GM23338 (cell line): ENCODE results near the gene MBL2. TPM values are rescaled to one million over a fixed set of nuclear protein-coding genes. Genes with fewer than 3 reads are reported as not detected.

Experiments
- ATAC-seq: fragments of 200-7000 bp; cut with Tn5 transposase; 3 replicates; pipeline ENCODE4 v1.9.1; 2020
- DNase-seq: peaks from one replicate; pipeline ENCODE4 v3.0.0-alpha.2; 2015; ENCODE audit warnings: low spot score
- H2AFZ ChIP-seq: fragments of 200-600 bp; sonication (generic); 2 replicates; pipeline ENCODE4 v1.8.0; 2016; ENCODE audit warnings: antibody characterized with exemption, mild to moderate bottlenecking, moderate library complexity
- H3F3A ChIP-seq: fragments of 200-600 bp; sonication (generic); replicated peaks from 2 replicates; pipeline ENCODE4 v1.8.0; 2017; ENCODE audit warnings: antibody characterized with exemption, mixed run types, low read depth
- H3K27ac ChIP-seq: fragments of 200-600 bp; sonication (generic); 2 replicates; pipeline ENCODE4 v1.6.1; 2016; ENCODE audit warnings: low read depth
- H3K27me3 ChIP-seq: fragments of 200-600 bp; sonication (generic); 2 replicates; pipeline ENCODE4 v1.8.0; 2016; ENCODE audit warnings: mild to moderate bottlenecking, mixed run types, moderate library complexity; ENCODE audit not compliant: insufficient read depth
- H3K36me3 ChIP-seq: fragments of 200-600 bp; sonication (generic); 2 replicates; pipeline ENCODE4 v1.8.0; 2016; ENCODE audit warnings: mild to moderate bottlenecking; ENCODE audit not compliant: insufficient read depth
- H3K4me1 ChIP-seq: fragments of 200-600 bp; sonication (generic); 2 replicates; pipeline ENCODE4 v1.8.0; 2016; ENCODE audit warnings: mild to moderate bottlenecking, moderate library complexity; ENCODE audit not compliant: insufficient read depth
- H3K4me2 ChIP-seq: fragments of 200-600 bp; sonication (generic); 2 replicates; pipeline ENCODE4 v1.7.1; 2017; ENCODE audit warnings: mixed run types
- H3K4me3 ChIP-seq: fragments of 200-600 bp; sonication (generic); 2 replicates; pipeline ENCODE4 v1.6.1; 2016; ENCODE audit warnings: mixed run types
- H3K79me2 ChIP-seq: fragments of 200-600 bp; sonication (generic); replicated peaks from 2 replicates; pipeline ENCODE4 v1.8.0; 2017; ENCODE audit warnings: mild to moderate bottlenecking; ENCODE audit not compliant: insufficient read depth
- H3K9me2 ChIP-seq: fragments of 200-600 bp; sonication (generic); 2 replicates; pipeline ENCODE4 v1.8.0; 2017; ENCODE audit not compliant: insufficient read depth
- H4K20me1 ChIP-seq: fragments of 200-600 bp; sonication (generic); replicated peaks from 2 replicates; pipeline ENCODE4 v1.8.0; 2017; ENCODE audit warnings: mild to moderate bottlenecking; ENCODE audit not compliant: insufficient read depth
- H3K27ac Mint-ChIP-seq: 2 replicates; pipeline ENCODE4 v1.8.0; 2020; ENCODE audit warnings: inconsistent platforms, mild to moderate bottlenecking, moderate library complexity, mixed read lengths
- H3K27me3 Mint-ChIP-seq: 3 replicates; pipeline ENCODE4 v1.8.0; 2022; ENCODE audit warnings: low read depth, mild to moderate bottlenecking, moderate library complexity, mixed read lengths, inconsistent platforms; ENCODE audit not compliant: insufficient read depth, poor library complexity
- H3K36me3 Mint-ChIP-seq: 3 replicates; pipeline ENCODE4 v1.8.0; 2021; ENCODE audit warnings: low read depth, mild to moderate bottlenecking, inconsistent platforms, moderate library complexity, mixed read lengths
- H3K4me1 Mint-ChIP-seq: 3 replicates; pipeline ENCODE4 v1.8.0; 2020; ENCODE audit warnings: mild to moderate bottlenecking, inconsistent platforms, mixed read lengths
- H3K4me3 Mint-ChIP-seq: 3 replicates; pipeline ENCODE4 v1.8.0; 2021; ENCODE audit warnings: moderate library complexity, mild to moderate bottlenecking, inconsistent platforms, mixed read lengths
- H3K9me3 Mint-ChIP-seq: 3 replicates; pipeline ENCODE4 v1.8.0; 2020; ENCODE audit warnings: moderate library complexity, mild to moderate bottlenecking, inconsistent platforms, mixed read lengths
- CREB1 ChIP-seq: fragments of 250-450 bp; sonication (Bioruptor Pico); IDR thresholded peaks from 2 replicates; pipeline ENCODE4 v1.5.0; 2020; ENCODE audit warnings: low read depth, mild to moderate bottlenecking, moderate library complexity
- EZH2 ChIP-seq: fragments of 200-600 bp; sonication (generic); IDR thresholded peaks from one replicate; pipeline ENCODE4 v1.8.0; 2017; ENCODE audit warnings: antibody characterized with exemption, mild to moderate bottlenecking, low read depth; ENCODE audit not compliant: unreplicated experiment
- EZH2phosphoT487 ChIP-seq: fragments of 200-600 bp; sonication (generic); IDR thresholded peaks from one replicate; pipeline ENCODE4 v1.8.1; 2018; ENCODE audit warnings: antibody characterized with exemption; ENCODE audit not compliant: unreplicated experiment
- JUNB ChIP-seq: IDR thresholded peaks from one replicate; pipeline ENCODE4 v1.6.1; 2016; ENCODE audit warnings: antibody characterized with exemption; ENCODE audit not compliant: unreplicated experiment
- NANOG ChIP-seq: IDR thresholded peaks from 2 replicates; pipeline ENCODE4 v1.6.1; 2016; ENCODE audit warnings: antibody characterized with exemption, borderline replicate concordance
- POLR2AphosphoS5 ChIP-seq: IDR thresholded peaks from 2 replicates; pipeline ENCODE4 v1.6.1; 2016; ENCODE audit warnings: antibody characterized with exemption, low read depth
- STAT1 ChIP-seq: IDR thresholded peaks from one replicate; pipeline ENCODE4 v1.6.1; 2016; ENCODE audit warnings: antibody characterized with exemption; ENCODE audit not compliant: unreplicated experiment
- ZNF114 ChIP-seq: fragments of 250-450 bp; sonication (Bioruptor Pico); IDR thresholded peaks from 2 replicates; pipeline ENCODE4 v1.5.0; 2020; ENCODE audit warnings: mild to moderate bottlenecking, moderate library complexity
- ZNF331 ChIP-seq: fragments of 250-450 bp; sonication (Bioruptor Pico); IDR thresholded peaks from 2 replicates; pipeline ENCODE4 v1.5.0; 2020; ENCODE audit warnings: low read depth, mild to moderate bottlenecking, moderate library complexity
- polyA plus RNA-seq: library from polyadenylated mRNA; unstranded; fragments of >200 nt; fragmentation: Nextera tagmentation; extraction: Ambion mirVana; gene quantifications from 2 replicates; pipeline ENCODE4 v1.2.1, GENCODE V29; 2016
- total RNA-seq: library from RNA; depleted of rRNA; stranded (reverse); fragments of >200 nt; shearing (Covaris generic); gene quantifications from 2 replicates; pipeline ENCODE4 v1.2.3, GENCODE V29; 2014
- TF ChIP-seq, protein P1 (sequence below): IDR thresholded peaks from one replicate; pipeline ENCODE4 v1.6.1; 2018; ENCODE audit warnings: antibody characterized with exemption; ENCODE audit not compliant: unreplicated experiment
- TF ChIP-seq, protein P2 (sequence below): fragments of 250-450 bp; sonication (Bioruptor Pico); IDR thresholded peaks from 2 replicates; pipeline ENCODE4 v1.5.0; 2020; ENCODE audit warnings: mild to moderate bottlenecking, moderate library complexity
- TF ChIP-seq, protein P3 (sequence below): IDR thresholded peaks from 2 replicates; pipeline ENCODE4 v1.6.1; 2016; ENCODE audit warnings: antibody characterized with exemption
- TF ChIP-seq, protein P4 (sequence below), 2 experiments: fragments of 200-600 bp in 1 of 2; sonication (generic) in 1 of 2; conservative IDR thresholded peaks; 2 replicates each; pipeline versions ENCODE4 v1.5.1 to v1.6.1; 2016 to 2017; ENCODE audit warnings: antibody characterized with exemption in 2 of 2, low read depth in 2 of 2, mild to moderate bottlenecking in 2 of 2, moderate library complexity in 1 of 2

MBL2 gene
- total and polyA plus RNA-seq, 2 experiments from 2014 or later, result not detected

DNA sequence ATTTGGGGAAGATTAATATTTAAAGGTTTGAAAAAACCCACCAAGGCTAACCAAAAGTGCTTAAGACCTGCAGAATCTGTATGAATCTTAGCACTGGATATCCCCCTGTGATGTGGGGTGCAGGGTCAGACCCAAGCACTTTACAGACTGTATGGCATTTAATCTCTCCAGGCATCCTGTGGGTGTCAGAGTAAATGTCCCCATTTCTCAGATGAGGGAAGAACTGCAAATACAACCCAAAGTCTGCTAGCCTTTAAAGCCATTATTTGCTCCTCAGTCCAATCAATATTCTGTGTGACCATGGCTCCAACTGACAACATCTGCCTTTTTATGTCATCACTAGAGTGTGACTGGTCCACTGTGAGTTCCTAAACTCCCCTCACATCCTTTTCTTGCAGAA lies 10.0 kb upstream of the MBL2 start:
- ATAC-seq, result no peak
- no peak overlapping the region for H3K4me3 Mint-ChIP-seq
- no peaks in the 10 kb centered on the region for H3K36me3 ChIP-seq
- H2AFZ ChIP-seq, result no peak overlapping the region
- no peaks in the 10 kb centered on the region for H3K79me2 ChIP-seq
- no peaks in the 10 kb centered on the region for H3K4me1 ChIP-seq
- H3K4me1 Mint-ChIP-seq, result peaks cover 4% of the 10 kb centered on the region; the same call in 2 of the 3 replicates
- peaks cover 8% of the 10 kb centered on the region; the same call in 1 of the 2 replicates for H3K9me2 ChIP-seq
- H3K27me3 ChIP-seq, result no peaks in the 10 kb centered on the region
- H3K27ac Mint-ChIP-seq, result no peak overlapping the region
- no peaks in the 10 kb centered on the region for H3K36me3 Mint-ChIP-seq
- no peak overlapping the region for H3K4me3 ChIP-seq
- peaks cover 6% of the 10 kb centered on the region for H3K27me3 Mint-ChIP-seq
- no peaks in the 10 kb centered on the region for H3K9me3 Mint-ChIP-seq
- H3K4me2 ChIP-seq, result no peak overlapping the region
- TF ChIP-seq POLR2AphosphoS5 (no peak), ZNF114 (CRISPR knock-in tag) (no peak), NANOG (no peak), CREB1 (CRISPR knock-in tag) (no peak), JUNB (no peak), EZH2 (no peak), EZH2phosphoT487 (no peak), ZNF331 (CRISPR knock-in tag) (no peak), STAT1 (no peak)
- TF ChIP-seq, protein P1, sequence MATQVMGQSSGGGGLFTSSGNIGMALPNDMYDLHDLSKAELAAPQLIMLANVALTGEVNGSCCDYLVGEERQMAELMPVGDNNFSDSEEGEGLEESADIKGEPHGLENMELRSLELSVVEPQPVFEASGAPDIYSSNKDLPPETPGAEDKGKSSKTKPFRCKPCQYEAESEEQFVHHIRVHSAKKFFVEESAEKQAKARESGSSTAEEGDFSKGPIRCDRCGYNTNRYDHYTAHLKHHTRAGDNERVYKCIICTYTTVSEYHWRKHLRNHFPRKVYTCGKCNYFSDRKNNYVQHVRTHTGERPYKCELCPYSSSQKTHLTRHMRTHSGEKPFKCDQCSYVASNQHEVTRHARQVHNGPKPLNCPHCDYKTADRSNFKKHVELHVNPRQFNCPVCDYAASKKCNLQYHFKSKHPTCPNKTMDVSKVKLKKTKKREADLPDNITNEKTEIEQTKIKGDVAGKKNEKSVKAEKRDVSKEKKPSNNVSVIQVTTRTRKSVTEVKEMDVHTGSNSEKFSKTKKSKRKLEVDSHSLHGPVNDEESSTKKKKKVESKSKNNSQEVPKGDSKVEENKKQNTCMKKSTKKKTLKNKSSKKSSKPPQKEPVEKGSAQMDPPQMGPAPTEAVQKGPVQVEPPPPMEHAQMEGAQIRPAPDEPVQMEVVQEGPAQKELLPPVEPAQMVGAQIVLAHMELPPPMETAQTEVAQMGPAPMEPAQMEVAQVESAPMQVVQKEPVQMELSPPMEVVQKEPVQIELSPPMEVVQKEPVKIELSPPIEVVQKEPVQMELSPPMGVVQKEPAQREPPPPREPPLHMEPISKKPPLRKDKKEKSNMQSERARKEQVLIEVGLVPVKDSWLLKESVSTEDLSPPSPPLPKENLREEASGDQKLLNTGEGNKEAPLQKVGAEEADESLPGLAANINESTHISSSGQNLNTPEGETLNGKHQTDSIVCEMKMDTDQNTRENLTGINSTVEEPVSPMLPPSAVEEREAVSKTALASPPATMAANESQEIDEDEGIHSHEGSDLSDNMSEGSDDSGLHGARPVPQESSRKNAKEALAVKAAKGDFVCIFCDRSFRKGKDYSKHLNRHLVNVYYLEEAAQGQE, result no peak
- TF ChIP-seq, protein P2, sequence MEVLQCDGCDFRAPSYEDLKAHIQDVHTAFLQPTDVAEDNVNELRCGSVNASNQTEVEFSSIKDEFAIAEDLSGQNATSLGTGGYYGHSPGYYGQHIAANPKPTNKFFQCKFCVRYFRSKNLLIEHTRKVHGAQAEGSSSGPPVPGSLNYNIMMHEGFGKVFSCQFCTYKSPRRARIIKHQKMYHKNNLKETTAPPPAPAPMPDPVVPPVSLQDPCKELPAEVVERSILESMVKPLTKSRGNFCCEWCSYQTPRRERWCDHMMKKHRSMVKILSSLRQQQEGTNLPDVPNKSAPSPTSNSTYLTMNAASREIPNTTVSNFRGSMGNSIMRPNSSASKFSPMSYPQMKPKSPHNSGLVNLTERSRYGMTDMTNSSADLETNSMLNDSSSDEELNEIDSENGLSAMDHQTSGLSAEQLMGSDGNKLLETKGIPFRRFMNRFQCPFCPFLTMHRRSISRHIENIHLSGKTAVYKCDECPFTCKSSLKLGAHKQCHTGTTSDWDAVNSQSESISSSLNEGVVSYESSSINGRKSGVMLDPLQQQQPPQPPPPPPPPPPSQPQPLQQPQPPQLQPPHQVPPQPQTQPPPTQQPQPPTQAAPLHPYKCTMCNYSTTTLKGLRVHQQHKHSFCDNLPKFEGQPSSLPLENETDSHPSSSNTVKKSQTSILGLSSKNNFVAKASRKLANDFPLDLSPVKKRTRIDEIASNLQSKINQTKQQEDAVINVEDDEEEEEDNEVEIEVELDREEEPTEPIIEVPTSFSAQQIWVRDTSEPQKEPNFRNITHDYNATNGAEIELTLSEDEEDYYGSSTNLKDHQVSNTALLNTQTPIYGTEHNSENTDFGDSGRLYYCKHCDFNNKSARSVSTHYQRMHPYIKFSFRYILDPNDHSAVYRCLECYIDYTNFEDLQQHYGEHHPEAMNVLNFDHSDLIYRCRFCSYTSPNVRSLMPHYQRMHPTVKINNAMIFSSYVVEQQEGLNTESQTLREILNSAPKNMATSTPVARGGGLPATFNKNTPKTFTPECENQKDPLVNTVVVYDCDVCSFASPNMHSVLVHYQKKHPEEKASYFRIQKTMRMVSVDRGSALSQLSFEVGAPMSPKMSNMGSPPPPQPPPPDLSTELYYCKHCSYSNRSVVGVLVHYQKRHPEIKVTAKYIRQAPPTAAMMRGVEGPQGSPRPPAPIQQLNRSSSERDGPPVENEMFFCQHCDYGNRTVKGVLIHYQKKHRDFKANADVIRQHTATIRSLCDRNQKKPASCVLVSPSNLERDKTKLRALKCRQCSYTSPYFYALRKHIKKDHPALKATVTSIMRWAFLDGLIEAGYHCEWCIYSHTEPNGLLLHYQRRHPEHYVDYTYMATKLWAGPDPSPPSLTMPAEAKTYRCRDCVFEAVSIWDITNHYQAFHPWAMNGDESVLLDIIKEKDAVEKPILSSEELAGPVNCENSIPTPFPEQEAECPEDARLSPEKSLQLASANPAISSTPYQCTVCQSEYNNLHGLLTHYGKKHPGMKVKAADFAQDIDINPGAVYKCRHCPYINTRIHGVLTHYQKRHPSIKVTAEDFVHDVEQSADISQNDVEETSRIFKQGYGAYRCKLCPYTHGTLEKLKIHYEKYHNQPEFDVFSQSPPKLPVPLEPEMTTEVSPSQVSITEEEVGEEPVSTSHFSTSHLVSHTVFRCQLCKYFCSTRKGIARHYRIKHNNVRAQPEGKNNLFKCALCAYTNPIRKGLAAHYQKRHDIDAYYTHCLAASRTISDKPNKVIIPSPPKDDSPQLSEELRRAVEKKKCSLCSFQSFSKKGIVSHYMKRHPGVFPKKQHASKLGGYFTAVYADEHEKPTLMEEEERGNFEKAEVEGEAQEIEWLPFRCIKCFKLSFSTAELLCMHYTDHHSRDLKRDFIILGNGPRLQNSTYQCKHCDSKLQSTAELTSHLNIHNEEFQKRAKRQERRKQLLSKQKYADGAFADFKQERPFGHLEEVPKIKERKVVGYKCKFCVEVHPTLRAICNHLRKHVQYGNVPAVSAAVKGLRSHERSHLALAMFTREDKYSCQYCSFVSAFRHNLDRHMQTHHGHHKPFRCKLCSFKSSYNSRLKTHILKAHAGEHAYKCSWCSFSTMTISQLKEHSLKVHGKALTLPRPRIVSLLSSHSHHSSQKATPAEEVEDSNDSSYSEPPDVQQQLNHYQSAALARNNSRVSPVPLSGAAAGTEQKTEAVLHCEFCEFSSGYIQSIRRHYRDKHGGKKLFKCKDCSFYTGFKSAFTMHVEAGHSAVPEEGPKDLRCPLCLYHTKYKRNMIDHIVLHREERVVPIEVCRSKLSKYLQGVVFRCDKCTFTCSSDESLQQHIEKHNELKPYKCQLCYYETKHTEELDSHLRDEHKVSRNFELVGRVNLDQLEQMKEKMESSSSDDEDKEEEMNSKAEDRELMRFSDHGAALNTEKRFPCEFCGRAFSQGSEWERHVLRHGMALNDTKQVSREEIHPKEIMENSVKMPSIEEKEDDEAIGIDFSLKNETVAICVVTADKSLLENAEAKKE (CRISPR knock-in tag), result no peak
- TF ChIP-seq, protein P3, sequence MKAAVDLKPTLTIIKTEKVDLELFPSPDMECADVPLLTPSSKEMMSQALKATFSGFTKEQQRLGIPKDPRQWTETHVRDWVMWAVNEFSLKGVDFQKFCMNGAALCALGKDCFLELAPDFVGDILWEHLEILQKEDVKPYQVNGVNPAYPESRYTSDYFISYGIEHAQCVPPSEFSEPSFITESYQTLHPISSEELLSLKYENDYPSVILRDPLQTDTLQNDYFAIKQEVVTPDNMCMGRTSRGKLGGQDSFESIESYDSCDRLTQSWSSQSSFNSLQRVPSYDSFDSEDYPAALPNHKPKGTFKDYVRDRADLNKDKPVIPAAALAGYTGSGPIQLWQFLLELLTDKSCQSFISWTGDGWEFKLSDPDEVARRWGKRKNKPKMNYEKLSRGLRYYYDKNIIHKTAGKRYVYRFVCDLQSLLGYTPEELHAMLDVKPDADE, result no peak
- TF ChIP-seq, protein P4, sequence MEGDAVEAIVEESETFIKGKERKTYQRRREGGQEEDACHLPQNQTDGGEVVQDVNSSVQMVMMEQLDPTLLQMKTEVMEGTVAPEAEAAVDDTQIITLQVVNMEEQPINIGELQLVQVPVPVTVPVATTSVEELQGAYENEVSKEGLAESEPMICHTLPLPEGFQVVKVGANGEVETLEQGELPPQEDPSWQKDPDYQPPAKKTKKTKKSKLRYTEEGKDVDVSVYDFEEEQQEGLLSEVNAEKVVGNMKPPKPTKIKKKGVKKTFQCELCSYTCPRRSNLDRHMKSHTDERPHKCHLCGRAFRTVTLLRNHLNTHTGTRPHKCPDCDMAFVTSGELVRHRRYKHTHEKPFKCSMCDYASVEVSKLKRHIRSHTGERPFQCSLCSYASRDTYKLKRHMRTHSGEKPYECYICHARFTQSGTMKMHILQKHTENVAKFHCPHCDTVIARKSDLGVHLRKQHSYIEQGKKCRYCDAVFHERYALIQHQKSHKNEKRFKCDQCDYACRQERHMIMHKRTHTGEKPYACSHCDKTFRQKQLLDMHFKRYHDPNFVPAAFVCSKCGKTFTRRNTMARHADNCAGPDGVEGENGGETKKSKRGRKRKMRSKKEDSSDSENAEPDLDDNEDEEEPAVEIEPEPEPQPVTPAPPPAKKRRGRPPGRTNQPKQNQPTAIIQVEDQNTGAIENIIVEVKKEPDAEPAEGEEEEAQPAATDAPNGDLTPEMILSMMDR (conservative IDR thresholded peaks at IDR 0.05; ENCODE audit: low read depth in 2 of 2), result no peak
- H3F3A ChIP-seq, result no peaks in the 10 kb centered on the region
- DNase-seq, result no peak
- no peak overlapping the region for H3K27ac ChIP-seq
- H4K20me1 ChIP-seq, result no peaks in the 10 kb centered on the region
